Neuronal stem cell (in vitro differentiated cells): ENCODE results near the gene TMX3.

Experiments used
- DNase-seq: peaks from one replicate; pipeline ENCODE4 v3.0.0-alpha.2; 2013; ENCODE audit warnings: low spot score
- H2AFZ ChIP-seq: one replicate; pipeline ENCODE4 v1.6.1; 2013; ENCODE audit warnings: mild to moderate bottlenecking, low read length, inconsistent platforms
- H2AK5ac ChIP-seq: 2 replicates; pipeline ENCODE4 v1.6.1; 2013; ENCODE audit warnings: low read depth, mild to moderate bottlenecking, inconsistent platforms, low read length, moderate library complexity, mixed read lengths
- H2BK120ac ChIP-seq: 2 replicates; pipeline ENCODE4 v1.6.1; 2013; ENCODE audit warnings: low read depth, mild to moderate bottlenecking, inconsistent platforms, low read length, moderate library complexity, mixed read lengths
- H2BK12ac ChIP-seq: one replicate; pipeline ENCODE4 v1.6.1; 2013; ENCODE audit warnings: low read length, inconsistent platforms
- H2BK15ac ChIP-seq: 2 replicates; pipeline ENCODE4 v1.6.1; 2013; ENCODE audit warnings: mild to moderate bottlenecking, low read length, inconsistent platforms, mixed read lengths
- H2BK5ac ChIP-seq: one replicate; pipeline ENCODE4 v1.6.1; 2013; ENCODE audit warnings: inconsistent platforms, mild to moderate bottlenecking, low read length, moderate library complexity
- H3K14ac ChIP-seq: one replicate; pipeline ENCODE4 v1.6.1; 2013; ENCODE audit warnings: low read length, inconsistent platforms
- H3K18ac ChIP-seq: 2 replicates; pipeline ENCODE4 v1.6.1; 2013; ENCODE audit warnings: low read length, inconsistent platforms
- H3K23ac ChIP-seq: 2 replicates; pipeline ENCODE4 v1.6.1; 2013; ENCODE audit warnings: low read depth, mild to moderate bottlenecking, mixed read lengths, low read length, inconsistent platforms; ENCODE audit not compliant: poor library complexity
- H3K27ac ChIP-seq: replicated peaks from 3 replicates; pipeline ENCODE4 v1.5.1; 2013; ENCODE audit warnings: low read length, inconsistent platforms
- H3K27me3 ChIP-seq, 3 experiments: 2 replicates each; pipeline ENCODE4 v1.6.1; 2013; ENCODE audit warnings: low read length in 3 of 3, mild to moderate bottlenecking in 2 of 3, inconsistent platforms in 1 of 3, low read depth in 1 of 3, mixed read lengths in 1 of 3, moderate library complexity in 1 of 3; ENCODE audit not compliant: control insufficient read depth in 3 of 3, insufficient read depth in 3 of 3
- H3K36me3 ChIP-seq, 2 donors: replicated peaks in 1 of 2; 2 replicates each; pipeline ENCODE4 v1.6.1; 2013; ENCODE audit warnings: low read length in 2 of 2; ENCODE audit not compliant: control insufficient read depth in 2 of 2, insufficient read depth in 2 of 2
- H3K4ac ChIP-seq: 2 replicates; pipeline ENCODE4 v1.6.1; 2013; ENCODE audit warnings: inconsistent platforms, mild to moderate bottlenecking, low read length, moderate library complexity
- H3K4me1 ChIP-seq, 2 donors: 1 replicate in 1 of 2; 2 replicates in 1 of 2; pipeline ENCODE4 v1.6.1; 2013; ENCODE audit warnings: low read length in 2 of 2, low read depth in 1 of 2; ENCODE audit not compliant: control insufficient read depth in 2 of 2, insufficient read depth in 1 of 2
- H3K4me2 ChIP-seq: one replicate; pipeline ENCODE4 v1.6.1; 2013; ENCODE audit warnings: mild to moderate bottlenecking, low read length, inconsistent platforms; ENCODE audit not compliant: insufficient read depth, poor library complexity, severe bottlenecking
- H3K4me3 ChIP-seq, 2 donors: 2 replicates each; pipeline ENCODE4 v1.5.1; 2013; ENCODE audit warnings: low read length in 2 of 2, mild to moderate bottlenecking in 2 of 2, inconsistent platforms in 1 of 2, moderate library complexity in 1 of 2
- H3K79me1 ChIP-seq: one replicate; pipeline ENCODE4 v1.6.1; 2013; ENCODE audit warnings: low read depth, mild to moderate bottlenecking, inconsistent platforms, low read length, moderate library complexity
- H3K9ac ChIP-seq: one replicate; pipeline ENCODE4 v1.6.1; 2013; ENCODE audit warnings: mild to moderate bottlenecking, low read depth, low read length, inconsistent platforms; ENCODE audit not compliant: poor library complexity
- H3K9me3 ChIP-seq, 2 donors: replicated peaks in 1 of 2; 2 replicates each; pipeline versions ENCODE3 to v1.6.1; 2013; ENCODE audit warnings: low read length in 2 of 2, mild to moderate bottlenecking in 2 of 2, inconsistent platforms in 1 of 2, low read depth in 1 of 2, mixed read lengths in 1 of 2, moderate library complexity in 1 of 2; ENCODE audit not compliant: control insufficient read depth in 2 of 2, insufficient read depth in 1 of 2
- H4K8ac ChIP-seq: one replicate; pipeline ENCODE4 v1.6.1; 2013; ENCODE audit warnings: low read depth, mild to moderate bottlenecking, inconsistent platforms, low read length, moderate library complexity
- H4K91ac ChIP-seq: one replicate; pipeline ENCODE4 v1.6.1; 2013; ENCODE audit warnings: low read length, low read depth, mild to moderate bottlenecking, inconsistent platforms; ENCODE audit not compliant: poor library complexity
- WGBS, 2 donors: extraction: QIAGEN DNeasy Blood & Tissue Kit; methylation state at CpG; one replicate each; pipeline ENCODE4 v1.1.7; 2013; ENCODE audit warnings: missing lambda C conversion rate in 2 of 2, mixed read lengths in 1 of 2; ENCODE audit not compliant: insufficient read length in 2 of 2, insufficient replicate concordance in 1 of 2; ENCODE audit errors: extremely low coverage in 2 of 2; 5-methylcytosine and 5-hydroxymethylcytosine counted together

Gene TMX3

DNA sequence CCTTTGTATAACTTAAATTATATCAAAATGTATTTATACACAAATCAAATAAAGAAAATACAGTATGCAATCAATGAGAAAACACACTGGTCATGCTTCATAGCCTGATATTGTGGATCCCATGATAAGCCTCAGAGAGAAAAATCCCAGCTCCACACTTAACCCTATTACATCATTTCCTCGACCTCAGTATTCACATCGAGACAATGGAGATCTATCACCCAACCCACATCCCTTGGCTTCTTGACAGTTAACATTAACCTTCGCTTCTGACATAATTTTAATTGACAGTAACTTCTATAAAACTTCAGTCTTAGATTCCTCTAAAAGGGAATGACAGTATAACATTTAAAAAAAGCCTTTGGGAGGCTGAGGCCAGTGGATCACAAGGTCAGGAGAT lies 11.6 kb downstream of the TMX3 start:
- H3K4me2 ChIP-seq: no peak overlapping the region
- no peak overlapping the region for H4K8ac ChIP-seq
- peaks cover 8 to 96% of the 10 kb centered on the region in 2 donors for H3K36me3 ChIP-seq
- H3K14ac ChIP-seq: no peak overlapping the region
- no peak overlapping the region for H3K23ac ChIP-seq
- H3K27ac ChIP-seq: no peak overlapping the region
- H3K9ac ChIP-seq: no peak overlapping the region
- H2AK5ac ChIP-seq: no peak overlapping the region
- H3K27me3 ChIP-seq: no peaks in the 10 kb centered on the region
- no peak overlapping the region for H3K4me3 ChIP-seq
- H4K91ac ChIP-seq: no peak overlapping the region
- no peak overlapping the region for H2AFZ ChIP-seq
- H2BK15ac ChIP-seq: no peak overlapping the region
- no peak overlapping the region for H2BK5ac ChIP-seq
- H3K79me1 ChIP-seq: peaks cover 2% of the 10 kb centered on the region
- no peak overlapping the region for H2BK120ac ChIP-seq
- no CpG with 5 or more reads among the region's 3 CpGs for WGBS, 2 donors
- H3K9me3 ChIP-seq: peaks cover 0 to 11% of the 10 kb centered on the region in 2 donors
- H3K4ac ChIP-seq: no peak overlapping the region
- no peak overlapping the region for H2BK12ac ChIP-seq
- H3K18ac ChIP-seq: no peak overlapping the region
- DNase-seq: no peak
- H3K4me1 ChIP-seq: no peaks in the 10 kb centered on the region

- Histone ChIP-seq H3K36me3 (peaks cover 9 to 96% of the 10 kb centered on the region in 2 donors), H3K4me2 (no peak overlapping the region), H3K79me1 (peaks cover under 1% of the 10 kb centered on the region), H2BK120ac (no peak overlapping the region), H4K91ac (no peak overlapping the region), H3K4me1 (no peaks in the 10 kb centered on the region), H3K18ac (no peak overlapping the region), H3K9ac (no peak overlapping the region), H3K14ac (no peak overlapping the region), H4K8ac (no peak overlapping the region), H3K4me3 (no peak overlapping the region), H2AK5ac (no peak overlapping the region), H2BK12ac (no peak overlapping the region), H3K4ac (no peak overlapping the region), H2BK5ac (no peak overlapping the region), H2AFZ (no peak overlapping the region), H3K9me3 (peaks cover 0 to 11% of the 10 kb centered on the region in 2 donors), H3K27ac (no peak overlapping the region), H3K23ac (no peak overlapping the region), H3K27me3 (no peaks in the 10 kb centered on the region), H2BK15ac (no peak overlapping the region)
- WGBS, 2 donors: no CpG with 5 or more reads among the region's 4 CpGs
- no peak for DNase-seq
Observed at GRCh38 chr18:68701353-68701752, 13.6 kb downstream of the TMX3 start.

GRCh38 chr18:68699043-68699442 lies 15.9 kb downstream of the TMX3 start:
- H3K79me1 ChIP-seq: peaks cover 5% of the 10 kb centered on the region
- H3K27me3 ChIP-seq: no peaks in the 10 kb centered on the region
- no peak overlapping the region for H3K23ac ChIP-seq
- DNase-seq: no peak
- H2AFZ ChIP-seq: no peak overlapping the region
- peaks cover 10 to 94% of the 10 kb centered on the region in 2 donors for H3K36me3 ChIP-seq
- H4K91ac ChIP-seq: no peak overlapping the region
- H2BK120ac ChIP-seq: no peak overlapping the region
- H3K4me3 ChIP-seq: no peak overlapping the region
- no peak overlapping the region for H3K4me2 ChIP-seq
- H3K14ac ChIP-seq: no peak overlapping the region
- H2BK12ac ChIP-seq: no peak overlapping the region
- no peak overlapping the region for H3K18ac ChIP-seq
- peaks cover 3 to 18% of the 10 kb centered on the region in 2 donors for H3K9me3 ChIP-seq
- H3K4me1 ChIP-seq: no peaks in the 10 kb centered on the region
- no peak overlapping the region for H2BK5ac ChIP-seq
- no peak overlapping the region for H4K8ac ChIP-seq
- no peak overlapping the region for H3K9ac ChIP-seq
- H3K4ac ChIP-seq: no peak overlapping the region
- no CpG with 5 or more reads among the region's 1 CpG for WGBS, 2 donors
- no peak overlapping the region for H2BK15ac ChIP-seq
- H3K27ac ChIP-seq: no peak overlapping the region
- no peak overlapping the region for H2AK5ac ChIP-seq

GRCh38 chr18:68696937-68697336 lies 18.0 kb downstream of the TMX3 start:
- Histone ChIP-seq H3K14ac (no peak overlapping the region), H3K27ac (no peak overlapping the region), H2AK5ac (no peak overlapping the region), H3K36me3 (peaks cover 14 to 94% of the 10 kb centered on the region in 2 donors), H2BK5ac (no peak overlapping the region), H3K4ac (no peak overlapping the region), H3K9ac (no peak overlapping the region), H3K4me1 (no peaks in the 10 kb centered on the region), H3K9me3 (peaks cover 3 to 23% of the 10 kb centered on the region in 2 donors), H4K91ac (no peak overlapping the region), H3K27me3 (no peaks in the 10 kb centered on the region), H2BK12ac (no peak overlapping the region), H4K8ac (no peak overlapping the region), H2BK15ac (no peak overlapping the region), H3K23ac (no peak overlapping the region), H3K4me2 (no peak overlapping the region), H2BK120ac (no peak overlapping the region), H3K18ac (no peak overlapping the region), H3K79me1 (peaks cover 7% of the 10 kb centered on the region), H2AFZ (no peak overlapping the region), H3K4me3 (no peak overlapping the region)
- no peak for DNase-seq
- no CpG with 5 or more reads among the region's 2 CpGs for WGBS, 2 donors
